ENCODE data around the gene IQCB1.

IQCB1 gene

GRCh38 chr3:121769246-121769645, 65.6 kb downstream of the IQCB1 start:
- H4K20me1 ChIP-seq (ENCODE audit: insufficient read depth, low read length, poor library complexity, severe bottlenecking): no peaks in the 10 kb centered on the region
- H3K36me3 ChIP-seq (ENCODE audit: insufficient read depth, low read length): peaks cover 56% of the 10 kb centered on the region
- H3K4me2 ChIP-seq (ENCODE audit: low read depth, low read length, poor library complexity, severe bottlenecking): no peak overlapping the region
- H3K9me3 ChIP-seq (ENCODE audit: insufficient read depth, low read depth, low read length): no peaks in the 10 kb centered on the region
- no peak overlapping the region for H2AFZ ChIP-seq (ENCODE audit: low read length)
- H3F3A ChIP-seq (ENCODE audit: low read depth): no peaks in the 10 kb centered on the region
- no peak for TF ChIP-seq CTCF (conservative IDR thresholded peaks at IDR 0.05; ENCODE audit: low read length)
- no peak for TF ChIP-seq EZH2phosphoT487 (IDR thresholded peaks at IDR 0.05; ENCODE audit: borderline replicate concordance)
- no peaks in the 10 kb centered on the region for H3K4me1 ChIP-seq (ENCODE audit: insufficient read depth, low read length, poor library complexity, severe bottlenecking)
- no peaks in the 10 kb centered on the region for H3K79me2 ChIP-seq (ENCODE audit: insufficient read depth, low read length)
- H3K9me2 ChIP-seq (replicated peaks; ENCODE audit: low read depth, low read length): no peaks in the 10 kb centered on the region
- H3K9ac ChIP-seq (ENCODE audit: low read depth, low read length, poor library complexity, severe bottlenecking): no peak overlapping the region
- no peak overlapping the region for H3K4me3 ChIP-seq (ENCODE audit: low read length, poor library complexity, severe bottlenecking)
- no peaks in the 10 kb centered on the region for H3K27me3 ChIP-seq (ENCODE audit: insufficient read depth, low read length, poor library complexity, severe bottlenecking)

- Histone ChIP-seq H3K9me3 (ENCODE audit: insufficient read depth, low read depth, low read length) (no peaks in the 10 kb centered on the region), H3K4me1 (ENCODE audit: insufficient read depth, low read length, poor library complexity, severe bottlenecking) (no peaks in the 10 kb centered on the region), H3K27me3 (ENCODE audit: insufficient read depth, low read length, poor library complexity, severe bottlenecking) (no peaks in the 10 kb centered on the region), H3K79me2 (ENCODE audit: insufficient read depth, low read length) (no peaks in the 10 kb centered on the region), H3K36me3 (ENCODE audit: insufficient read depth, low read length) (peaks cover 48% of the 10 kb centered on the region; the same call in 1 of the 2 replicates), H3K4me3 (ENCODE audit: low read length, poor library complexity, severe bottlenecking) (no peak overlapping the region), H3K4me2 (ENCODE audit: low read depth, low read length, poor library complexity, severe bottlenecking) (no peak overlapping the region), H3K9ac (ENCODE audit: low read depth, low read length, poor library complexity, severe bottlenecking) (no peak overlapping the region), H2AFZ (ENCODE audit: low read length) (no peak overlapping the region), H4K20me1 (ENCODE audit: insufficient read depth, low read length, poor library complexity, severe bottlenecking) (no peaks in the 10 kb centered on the region), H3K9me2 (replicated peaks; ENCODE audit: low read depth, low read length) (no peaks in the 10 kb centered on the region), H3F3A (ENCODE audit: low read depth) (no peaks in the 10 kb centered on the region)
- TF ChIP-seq EZH2phosphoT487 (IDR thresholded peaks at IDR 0.05; ENCODE audit: borderline replicate concordance) (no peak), CTCF (conservative IDR thresholded peaks at IDR 0.05; ENCODE audit: low read length) (no peak)
Observed at GRCh38 chr3:121768452-121768851, 66.4 kb downstream of the IQCB1 start.

- H3K4me3 ChIP-seq (ENCODE audit: low read length, poor library complexity, severe bottlenecking): no peak overlapping the region
- H3K79me2 ChIP-seq (ENCODE audit: insufficient read depth, low read length): no peaks in the 10 kb centered on the region
- H3F3A ChIP-seq (ENCODE audit: low read depth): no peaks in the 10 kb centered on the region; the same call in 1 of the 2 replicates
- TF ChIP-seq CTCF (conservative IDR thresholded peaks at IDR 0.05; ENCODE audit: low read length) (no peak), EZH2phosphoT487 (IDR thresholded peaks at IDR 0.05; ENCODE audit: borderline replicate concordance) (no peak)
- H3K9me2 ChIP-seq (replicated peaks; ENCODE audit: low read depth, low read length): no peaks in the 10 kb centered on the region
- no peak overlapping the region for H3K4me2 ChIP-seq (ENCODE audit: low read depth, low read length, poor library complexity, severe bottlenecking)
- H3K4me1 ChIP-seq (ENCODE audit: insufficient read depth, low read length, poor library complexity, severe bottlenecking): peaks cover 10% of the 10 kb centered on the region
- H4K20me1 ChIP-seq (ENCODE audit: insufficient read depth, low read length, poor library complexity, severe bottlenecking): no peaks in the 10 kb centered on the region
- no peak overlapping the region for H3K9ac ChIP-seq (ENCODE audit: low read depth, low read length, poor library complexity, severe bottlenecking)
- no peaks in the 10 kb centered on the region for H3K9me3 ChIP-seq (ENCODE audit: insufficient read depth, low read depth, low read length)
- no peak overlapping the region for H2AFZ ChIP-seq (ENCODE audit: low read length)
- no peaks in the 10 kb centered on the region for H3K36me3 ChIP-seq (ENCODE audit: insufficient read depth, low read length)
- H3K27me3 ChIP-seq (ENCODE audit: insufficient read depth, low read length, poor library complexity, severe bottlenecking): no peaks in the 10 kb centered on the region
Observed at GRCh38 chr3:121759541-121760202, 75.2 kb downstream of the IQCB1 start.

All from Loucy (cell line).